Mammary epithelial cell (primary cell): ENCODE data around the gene FHIT.

Experiments
- EZH2 ChIP-seq: IDR thresholded peaks from 2 replicates; pipeline ENCODE4 v1.6.1; 2012; ENCODE audit warnings: low read length, inconsistent platforms, borderline replicate concordance
- TF ChIP-seq, protein P1 (sequence below), 2 donors: IDR thresholded peaks in 1 of 2; conservative IDR thresholded peaks in 1 of 2; 2 replicates each; pipeline ENCODE4 v1.5.1; 2011 to 2012; ENCODE audit warnings: inconsistent platforms in 2 of 2, low read length in 2 of 2, mild to moderate bottlenecking in 2 of 2, control low read depth in 1 of 2, low read depth in 1 of 2; ENCODE audit not compliant: insufficient read depth in 1 of 2; ENCODE audit errors: extremely low read depth in 1 of 2

DNA sequence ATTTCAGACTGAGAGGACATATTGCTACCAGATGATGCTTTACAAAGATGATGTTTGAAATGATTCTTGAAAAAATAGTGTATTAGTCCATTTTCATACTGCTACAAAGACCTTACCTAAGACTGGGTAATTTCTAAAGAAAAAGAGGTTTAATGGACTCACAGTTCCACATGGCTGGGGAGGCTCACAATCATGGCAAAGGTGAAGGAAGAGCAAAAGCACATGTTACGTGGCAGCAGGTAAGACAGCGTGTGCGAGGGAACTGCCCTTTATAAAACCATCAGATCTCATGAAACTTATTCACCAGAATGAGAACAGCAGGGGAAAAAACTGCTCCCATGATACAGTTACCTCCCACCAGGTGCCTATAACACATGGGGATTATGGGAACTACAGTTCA is 1543.0 kb downstream of the FHIT start:
- TF ChIP-seq, protein P1, sequence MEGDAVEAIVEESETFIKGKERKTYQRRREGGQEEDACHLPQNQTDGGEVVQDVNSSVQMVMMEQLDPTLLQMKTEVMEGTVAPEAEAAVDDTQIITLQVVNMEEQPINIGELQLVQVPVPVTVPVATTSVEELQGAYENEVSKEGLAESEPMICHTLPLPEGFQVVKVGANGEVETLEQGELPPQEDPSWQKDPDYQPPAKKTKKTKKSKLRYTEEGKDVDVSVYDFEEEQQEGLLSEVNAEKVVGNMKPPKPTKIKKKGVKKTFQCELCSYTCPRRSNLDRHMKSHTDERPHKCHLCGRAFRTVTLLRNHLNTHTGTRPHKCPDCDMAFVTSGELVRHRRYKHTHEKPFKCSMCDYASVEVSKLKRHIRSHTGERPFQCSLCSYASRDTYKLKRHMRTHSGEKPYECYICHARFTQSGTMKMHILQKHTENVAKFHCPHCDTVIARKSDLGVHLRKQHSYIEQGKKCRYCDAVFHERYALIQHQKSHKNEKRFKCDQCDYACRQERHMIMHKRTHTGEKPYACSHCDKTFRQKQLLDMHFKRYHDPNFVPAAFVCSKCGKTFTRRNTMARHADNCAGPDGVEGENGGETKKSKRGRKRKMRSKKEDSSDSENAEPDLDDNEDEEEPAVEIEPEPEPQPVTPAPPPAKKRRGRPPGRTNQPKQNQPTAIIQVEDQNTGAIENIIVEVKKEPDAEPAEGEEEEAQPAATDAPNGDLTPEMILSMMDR (conservative IDR thresholded peaks at IDR 0.05 in 1 of 2, IDR thresholded peaks at IDR 0.05 in 1 of 2; ENCODE audit: extremely low read depth in 1 of 2, insufficient read depth in 1 of 2, low read depth in 1 of 2, low read length in 2 of 2): no peak
- no peak for TF ChIP-seq EZH2
